Peyer's patch (tissue), 4 donors: ENCODE results near the gene SH3RF1.

Experiments
- POLR2A ChIP-seq, 2 donors: fragments of 450-650 bp; IDR thresholded peaks; one replicate each; pipeline ENCODE4 v1.5.1; 2017; ENCODE audit warnings: antibody characterized with exemption in 2 of 2, mild to moderate bottlenecking in 2 of 2, moderate library complexity in 2 of 2
- TF ChIP-seq, protein P1 (sequence below), 6 experiments: fragments of 450-650 bp in 4 of 6; fragments of 200-600 bp in 2 of 6; sonication (generic) in 1 of 6; IDR thresholded peaks; one replicate each; pipeline ENCODE4 v1.5.1; 2017 to 2019; ENCODE audit warnings: antibody characterized with exemption in 6 of 6, mild to moderate bottlenecking in 3 of 6, moderate library complexity in 1 of 6

DNA sequence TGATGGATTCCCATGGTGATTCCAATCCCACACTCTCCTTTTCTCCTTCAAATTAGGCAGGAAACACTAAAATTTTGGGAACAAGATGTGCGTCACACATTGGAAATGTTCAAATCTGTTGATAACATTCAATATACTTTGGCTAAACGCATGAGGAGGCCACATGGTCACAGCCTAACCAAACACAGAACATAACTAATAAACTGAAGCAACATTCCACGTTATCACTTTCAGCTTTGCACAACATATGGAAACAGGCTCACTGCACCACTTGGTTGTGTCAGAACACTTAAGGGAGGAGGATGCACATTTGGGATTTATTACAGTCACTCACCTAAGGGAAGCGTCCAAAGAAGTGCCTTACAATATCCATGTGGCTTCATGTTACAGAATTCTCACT is 4.7 kb downstream of the SH3RF1 start:
- TF ChIP-seq, protein P1, sequence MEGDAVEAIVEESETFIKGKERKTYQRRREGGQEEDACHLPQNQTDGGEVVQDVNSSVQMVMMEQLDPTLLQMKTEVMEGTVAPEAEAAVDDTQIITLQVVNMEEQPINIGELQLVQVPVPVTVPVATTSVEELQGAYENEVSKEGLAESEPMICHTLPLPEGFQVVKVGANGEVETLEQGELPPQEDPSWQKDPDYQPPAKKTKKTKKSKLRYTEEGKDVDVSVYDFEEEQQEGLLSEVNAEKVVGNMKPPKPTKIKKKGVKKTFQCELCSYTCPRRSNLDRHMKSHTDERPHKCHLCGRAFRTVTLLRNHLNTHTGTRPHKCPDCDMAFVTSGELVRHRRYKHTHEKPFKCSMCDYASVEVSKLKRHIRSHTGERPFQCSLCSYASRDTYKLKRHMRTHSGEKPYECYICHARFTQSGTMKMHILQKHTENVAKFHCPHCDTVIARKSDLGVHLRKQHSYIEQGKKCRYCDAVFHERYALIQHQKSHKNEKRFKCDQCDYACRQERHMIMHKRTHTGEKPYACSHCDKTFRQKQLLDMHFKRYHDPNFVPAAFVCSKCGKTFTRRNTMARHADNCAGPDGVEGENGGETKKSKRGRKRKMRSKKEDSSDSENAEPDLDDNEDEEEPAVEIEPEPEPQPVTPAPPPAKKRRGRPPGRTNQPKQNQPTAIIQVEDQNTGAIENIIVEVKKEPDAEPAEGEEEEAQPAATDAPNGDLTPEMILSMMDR (IDR thresholded peaks at IDR 0.05) = no peak
- no peak for TF ChIP-seq POLR2A (IDR thresholded peaks at IDR 0.05)
